Stimulated activated CD8-positive, alpha-beta memory T cell treated with anti-CD3 and anti-CD28 coated beads, Interleukin-15, amount 100 ng/mL, for 24 hours (primary cell): Measurements from ENCODE around the gene HSPA9.
"Not testable (repeated sequence)": the region's sequence is repeated elsewhere in the genome, so short reads cannot be mapped to it uniquely, and the experiment has no call there.

Source experiments
- DNase-seq: peaks from one replicate; pipeline ENCODE4 v3.0.0-alpha.2; 2020; ENCODE audit warnings: low read depth

HSPA9 gene

DNA sequence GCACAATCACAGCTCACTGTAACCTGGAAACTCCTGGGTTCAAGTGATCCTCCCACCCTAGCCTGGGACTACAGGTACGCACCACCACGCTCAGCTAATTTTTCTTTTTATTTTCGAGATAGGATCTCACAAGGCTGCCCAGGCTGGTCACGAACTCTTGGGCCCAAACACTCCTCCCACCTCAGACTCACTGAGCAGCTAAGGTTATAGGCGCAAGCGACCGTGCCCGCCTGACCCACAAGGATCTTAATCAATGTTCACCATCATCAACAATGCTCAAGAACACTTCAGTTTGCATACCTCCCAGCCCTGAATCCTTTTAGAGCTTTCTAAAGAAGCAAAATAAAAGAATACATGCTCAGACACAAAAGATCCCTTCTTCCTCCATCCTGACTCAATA lies 45.4 kb downstream of the HSPA9 start:
- no peak for DNase-seq

DNA sequence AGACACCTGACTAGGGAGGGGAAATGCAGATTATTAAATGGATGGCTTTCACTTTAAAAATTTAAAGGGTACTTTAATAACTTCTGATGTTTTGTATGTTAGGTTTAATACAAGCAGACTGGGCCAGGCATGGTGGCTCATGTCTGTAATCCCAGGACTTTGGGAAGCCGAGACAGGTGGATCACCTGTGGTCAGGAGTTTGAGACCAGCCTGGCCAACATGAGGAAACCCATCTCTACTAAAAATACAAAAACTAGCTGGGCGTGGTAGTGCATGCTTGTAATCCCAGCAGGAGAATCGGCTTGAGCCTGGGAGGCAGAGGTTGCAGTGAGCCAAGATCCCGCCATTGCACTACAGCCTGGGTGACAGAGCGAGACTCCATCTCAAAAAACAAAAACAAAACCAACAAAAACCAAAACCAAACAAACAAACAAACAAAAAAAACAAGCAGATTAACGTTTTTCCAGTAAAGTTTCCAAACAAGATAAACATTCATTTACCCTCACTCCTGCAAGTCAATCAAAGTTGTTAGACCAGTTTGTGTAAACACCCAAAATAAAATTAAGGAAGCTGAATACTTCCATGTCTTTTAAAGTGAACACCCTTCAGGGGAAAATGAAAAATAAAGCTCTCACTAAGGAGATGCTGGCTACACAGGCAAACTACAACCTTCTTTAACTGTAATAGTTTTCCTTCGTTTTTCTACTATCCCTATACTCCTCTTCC lies 46.3 kb downstream of the HSPA9 start:
- no peak for DNase-seq

DNA sequence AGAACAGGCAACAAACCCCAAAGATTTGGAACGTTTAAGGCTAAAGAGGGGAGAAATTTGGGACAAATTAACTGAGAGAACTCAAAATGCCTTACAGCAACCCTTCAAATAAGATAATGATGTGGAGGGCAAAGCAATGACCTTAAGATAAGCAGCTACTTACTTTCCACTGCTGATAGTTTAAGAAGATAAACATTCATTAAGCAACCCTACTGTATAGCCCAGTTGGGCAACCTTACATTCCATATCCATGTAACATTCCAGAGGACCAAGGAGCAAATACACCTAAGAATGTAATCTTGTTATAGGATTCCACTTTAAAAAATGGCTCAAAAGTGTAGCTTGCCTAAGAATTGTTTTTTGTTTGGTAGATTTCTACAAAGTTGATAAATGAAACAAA lies 47.0 kb downstream of the HSPA9 start:
- DNase-seq, result no peak

DNA sequence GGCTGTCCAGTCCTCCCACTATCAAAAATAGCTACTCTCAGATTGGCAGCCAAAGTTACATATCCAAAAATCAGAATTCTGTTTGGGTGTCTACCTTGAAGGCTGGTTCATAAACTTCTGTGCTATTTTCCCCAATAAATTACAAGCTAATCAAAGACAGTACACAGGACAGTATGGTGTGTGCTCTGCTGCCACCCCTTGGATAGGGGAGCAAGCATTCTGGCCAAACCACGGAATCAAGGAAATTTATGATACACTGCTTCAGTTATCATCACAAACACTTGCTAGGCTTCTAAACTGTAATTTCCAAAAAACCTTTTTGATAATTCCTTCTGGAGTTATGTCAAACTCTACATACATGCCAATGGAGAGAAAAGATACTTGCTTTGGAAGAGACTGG lies 48.0 kb downstream of the HSPA9 start:
- no peak for DNase-seq

DNA sequence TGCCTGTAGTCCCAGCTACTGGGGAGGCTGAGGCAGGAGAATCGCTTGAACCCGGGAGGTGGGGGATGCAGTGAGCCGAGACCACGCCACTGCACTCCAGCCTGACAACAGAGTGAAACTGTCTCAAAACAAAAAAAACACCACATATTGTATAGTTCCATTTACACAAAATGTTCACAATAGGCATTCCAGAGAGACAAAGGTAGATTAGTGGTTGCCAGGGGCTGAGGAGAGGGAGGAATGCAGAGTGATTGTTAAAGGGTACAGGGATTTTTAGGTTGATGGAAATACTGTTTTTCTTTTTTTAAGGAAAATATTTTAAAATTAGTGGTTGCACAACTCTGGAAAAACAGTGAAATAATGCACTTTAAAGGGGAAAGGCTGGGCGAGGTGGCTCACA lies 51.8 kb downstream of the HSPA9 start:
- DNase-seq, result no peak

DNA sequence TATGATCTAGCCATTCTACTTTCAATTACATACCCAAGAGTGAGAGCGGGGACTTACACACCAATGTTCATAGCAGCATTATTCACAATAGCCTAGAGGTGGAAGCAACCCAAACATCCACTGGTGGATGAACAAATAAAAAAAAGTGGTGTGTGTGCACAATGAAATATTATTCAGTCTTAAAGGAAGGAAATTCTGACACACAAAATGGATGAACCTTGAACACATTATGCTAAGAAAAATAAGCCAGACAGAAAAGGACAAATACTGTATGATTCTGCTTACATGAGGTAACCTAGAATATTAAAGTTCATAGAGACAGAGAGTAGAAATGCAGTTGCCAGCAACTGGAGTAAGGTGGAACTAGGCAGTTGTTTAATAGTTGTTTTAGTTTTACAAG lies 54.2 kb downstream of the HSPA9 start:
- no peak for DNase-seq

DNA sequence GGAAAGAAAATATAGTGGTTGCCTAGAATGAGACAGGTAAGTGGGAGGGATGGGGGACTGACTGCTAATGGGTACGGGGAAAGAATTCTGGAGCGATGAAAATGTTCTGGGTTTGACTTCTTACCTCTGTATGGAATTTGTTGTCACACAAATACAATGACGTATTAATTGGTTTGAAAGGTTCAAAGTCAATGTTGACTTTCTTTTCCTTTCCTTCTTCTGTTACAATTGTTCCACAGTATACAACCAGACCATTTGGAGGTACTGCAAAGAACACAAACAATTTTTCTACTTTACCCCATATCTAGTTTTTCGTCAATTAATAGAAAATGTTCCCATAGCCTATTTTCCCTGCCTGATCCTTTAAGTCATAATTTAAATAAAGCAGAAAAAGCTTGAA lies 57.8 kb downstream of the HSPA9 start:
- DNase-seq, result no peak

DNA sequence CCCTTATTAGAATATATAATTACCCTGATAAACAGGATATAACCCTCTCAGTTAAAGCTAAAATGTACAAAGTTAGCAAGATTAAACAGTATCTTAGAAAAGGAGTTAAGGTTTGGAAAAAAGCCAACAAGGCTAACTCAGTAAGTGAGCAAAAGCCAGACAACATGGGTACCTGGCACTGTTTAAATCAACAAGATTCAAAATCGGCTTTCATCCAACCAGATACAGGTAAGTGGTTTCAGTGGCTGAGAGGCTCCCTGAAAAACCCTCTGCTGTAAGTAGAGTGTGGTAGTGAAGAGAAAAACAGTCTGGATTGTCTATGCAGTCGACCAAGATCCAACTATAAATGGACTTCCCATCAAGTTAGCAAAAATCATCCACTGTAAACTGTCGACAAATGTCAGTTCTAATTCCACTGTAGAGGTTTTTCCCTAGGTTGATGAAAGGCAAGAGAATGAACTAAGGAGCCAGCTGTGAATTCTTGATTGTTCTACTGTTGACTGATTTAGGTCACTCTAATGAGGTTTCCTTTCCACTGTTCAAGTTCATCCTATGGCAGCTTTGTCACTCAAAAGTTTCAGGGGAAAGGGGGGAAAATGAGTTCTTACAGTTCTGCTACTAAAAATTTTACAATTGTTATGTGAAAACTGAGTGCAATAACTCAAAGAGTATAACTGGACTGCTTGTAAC lies 59.5 kb downstream of the HSPA9 start:
- no peak for DNase-seq

DNA sequence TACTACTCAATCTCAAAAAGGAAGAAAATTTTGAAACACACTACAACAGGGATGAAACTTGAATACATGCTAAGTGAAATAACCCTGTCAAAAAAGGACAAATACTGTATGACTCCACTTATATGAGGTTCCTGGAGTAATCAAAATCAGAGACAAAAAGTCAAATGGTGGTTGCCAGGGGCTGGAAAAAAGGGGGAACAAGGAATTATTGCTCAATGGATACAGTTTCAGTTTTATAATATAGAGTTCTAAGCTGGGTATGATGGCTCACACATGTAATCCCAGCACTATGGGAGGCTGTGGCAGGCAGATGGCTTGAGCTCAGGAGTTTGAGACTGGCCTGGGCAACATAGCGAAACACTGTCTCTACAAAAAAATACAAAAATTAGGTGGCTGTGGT lies 61.2 kb downstream of the HSPA9 start:
- no peak for DNase-seq

DNA sequence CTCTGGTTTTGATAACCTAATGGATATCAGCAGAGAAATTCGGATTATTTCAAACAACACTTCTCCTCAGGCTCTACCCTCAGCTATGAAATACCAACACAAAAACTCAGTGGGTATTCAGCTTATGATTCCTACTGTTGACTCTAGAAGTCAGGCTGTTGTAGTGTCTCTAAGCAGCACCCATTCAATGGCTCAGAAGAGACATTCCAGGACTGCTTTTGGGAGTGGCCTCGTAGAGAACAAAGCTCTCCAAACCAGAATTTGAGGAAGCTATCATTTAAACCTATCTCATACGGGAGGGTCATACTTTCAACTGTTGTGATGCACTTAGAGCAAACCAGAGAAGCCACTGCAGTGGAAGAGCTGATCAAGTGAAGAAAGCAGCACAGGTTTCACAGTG lies 66.2 kb downstream of the HSPA9 start:
- DNase-seq, result no peak

DNA sequence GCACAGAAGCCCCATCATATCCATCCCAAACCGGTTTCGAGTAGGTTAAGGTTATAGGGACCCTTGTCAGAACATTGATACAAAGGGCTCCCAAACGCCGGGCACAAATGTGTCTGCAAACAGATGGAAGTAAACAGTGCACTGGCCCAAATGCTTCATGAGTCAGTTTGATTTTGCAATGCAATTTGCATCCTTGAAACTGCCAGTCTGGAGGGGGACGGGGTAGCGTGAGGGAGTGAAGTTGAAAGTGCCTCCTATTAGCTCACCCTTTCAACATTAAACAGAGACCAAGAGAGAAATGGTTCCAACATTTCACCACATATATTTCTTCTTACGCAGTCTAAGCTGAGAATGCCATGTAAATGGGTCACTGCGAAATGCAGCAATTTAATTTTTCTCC lies 67.7 kb downstream of the HSPA9 start:
- DNase-seq, result not testable (repeated sequence)

DNA sequence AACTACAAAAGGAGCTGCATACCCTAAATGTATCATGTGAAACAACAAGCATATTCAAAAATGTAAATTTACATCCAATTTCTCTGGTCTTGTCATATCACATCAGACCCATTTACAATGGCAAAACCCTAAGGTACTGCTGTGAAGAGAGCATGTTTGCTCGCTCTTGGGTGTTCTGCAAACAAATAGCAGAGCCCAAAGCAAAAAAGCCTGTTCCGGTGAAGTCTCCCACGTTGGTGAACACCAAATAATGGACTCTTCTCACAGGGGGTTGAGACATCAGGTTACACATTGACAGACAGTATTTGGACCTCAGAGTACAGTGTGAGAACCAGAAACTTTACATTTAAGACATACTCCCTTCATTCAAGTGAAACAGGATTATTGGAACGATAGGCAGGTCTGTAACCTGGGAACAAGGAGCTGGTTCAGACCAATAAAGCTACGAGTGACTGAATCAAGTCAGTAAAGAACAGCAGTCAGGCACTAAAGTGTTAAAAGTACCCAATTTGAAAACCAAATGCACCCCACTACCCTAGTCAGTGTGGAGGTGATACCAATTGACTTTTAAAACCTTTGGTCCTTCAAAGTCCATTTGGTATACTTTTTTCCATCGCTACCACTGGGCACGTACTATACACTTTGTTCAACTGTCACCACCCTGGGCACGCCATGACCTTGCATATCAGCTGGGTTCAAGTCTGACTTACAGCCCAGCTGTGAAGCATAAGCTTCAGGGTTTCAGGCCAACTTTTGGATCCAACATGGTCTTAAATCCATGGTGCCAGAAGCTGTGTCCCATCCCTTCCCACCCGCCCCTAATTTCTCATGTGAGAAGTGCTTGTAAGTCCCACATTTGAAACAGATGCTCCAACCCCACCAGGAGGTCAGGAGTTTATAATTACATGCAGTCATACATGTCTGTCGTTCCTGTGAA lies 68.6 kb downstream of the HSPA9 start:
- DNase-seq, result no peak

DNA sequence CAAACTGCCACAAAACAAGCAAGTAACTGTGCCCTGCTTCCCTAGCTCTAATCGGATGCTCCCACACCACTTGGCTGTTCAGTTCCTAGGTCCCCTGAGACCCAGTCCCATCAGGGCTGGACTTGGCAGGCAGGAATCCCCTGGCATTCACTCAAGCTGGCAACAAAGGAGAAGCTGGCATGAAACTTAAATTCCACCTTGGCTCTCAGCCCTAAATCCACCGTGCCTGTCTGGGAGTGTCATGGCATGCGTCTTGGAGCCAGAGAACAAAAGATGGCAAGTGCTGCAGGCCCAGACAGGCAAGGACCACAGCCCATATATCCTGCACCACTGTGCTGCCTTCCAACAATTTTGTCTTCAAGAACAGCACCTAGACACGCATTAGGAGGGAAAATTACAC lies 70.4 kb downstream of the HSPA9 start:
- no peak for DNase-seq
